ENCODE results near the gene MAPKAP1.

- TF ChIP-seq RFX5 (IDR thresholded peaks at IDR 0.05; ENCODE audit: low read depth, low read length) (no peak), DRAP1 (CRISPR knock-in tag; IDR thresholded peaks at IDR 0.05) (no peak), MATR3 (CRISPR knock-in tag; IDR thresholded peaks at IDR 0.05) (no peak), PHB2 (IDR thresholded peaks at IDR 0.05; ENCODE audit: partially characterized antibody) (no peak), SP5 (CRISPR knock-in tag; IDR thresholded peaks at IDR 0.05; ENCODE audit: borderline replicate concordance, low read depth) (no peak), IRF2 (CRISPR knock-in tag; IDR thresholded peaks at IDR 0.05) (no peak), MNT (IDR thresholded peaks at IDR 0.05) (no peak), POLR2A (IDR thresholded peaks at IDR 0.05; ENCODE audit: insufficient read depth in 1 of 2, low read depth in 2 of 2, low read length in 2 of 2) (no peak), SETDB1 (CRISPR knock-in tag; IDR thresholded peaks at IDR 0.05; ENCODE audit: borderline replicate concordance) (no peak), CCDC6 (CRISPR knock-in tag; IDR thresholded peaks at IDR 0.05) (no peak)
Measured at GRCh38 chr9:125412166-125412565, 294.8 kb downstream of the MAPKAP1 start.

Measured in HepG2 (cell line).